Ovary (tissue), 9 donors: ENCODE measurements around the gene IGFL3. TPM values are rescaled to one million over a fixed set of nuclear protein-coding genes. Genes with fewer than 3 reads are reported as not detected.

Experiments
- DNase-seq, 5 donors: peaks; one replicate each; pipeline ENCODE4 v3.0.0-alpha.2; 2019 to 2020
- H3K27ac ChIP-seq, 2 donors: fragments of 200-600 bp; one replicate each; pipeline versions ENCODE4 v1.5.1 to v1.8.0; 2019 to 2022
- H3K27me3 ChIP-seq: fragments of 200-600 bp; one replicate; pipeline ENCODE4 v1.8.0; 2022
- H3K36me3 ChIP-seq: fragments of 200-600 bp; sonication (generic); one replicate; pipeline ENCODE4 v1.5.1; 2019
- H3K4me1 ChIP-seq: one replicate; pipeline ENCODE4 v1.8.1; 2013; ENCODE audit warnings: mild to moderate bottlenecking, moderate library complexity; ENCODE audit not compliant: insufficient read depth
- H3K4me3 ChIP-seq: fragments of 200-600 bp; sonication (generic); one replicate; pipeline ENCODE4 v1.5.1; 2017
- H3K9me3 ChIP-seq, 2 donors: fragments of 200-600 bp in 1 of 2; sonication (generic) in 1 of 2; one replicate each; pipeline versions ENCODE4 v1.5.1 to v1.8.1; 2013 to 2019; ENCODE audit warnings: mild to moderate bottlenecking in 1 of 2, moderate library complexity in 1 of 2
- CTCF ChIP-seq, 3 donors: fragments of 450-650 bp in 2 of 3; fragments of 200-600 bp in 1 of 3; IDR thresholded peaks; one replicate each; pipeline versions ENCODE4 v1.5.1 to v1.8.0; 2016 to 2022; ENCODE audit warnings: antibody characterized with exemption in 3 of 3, mild to moderate bottlenecking in 1 of 3
- EP300 ChIP-seq: sonication (generic); formaldehyde crosslinking; IDR thresholded peaks from one replicate; pipeline ENCODE4 v1.6.1; 2017; ENCODE audit warnings: antibody characterized with exemption
- POLR2A ChIP-seq: fragments of 450-650 bp; IDR thresholded peaks from one replicate; pipeline ENCODE4 v1.6.1; 2017; ENCODE audit warnings: antibody characterized with exemption, mild to moderate bottlenecking, moderate library complexity
- WGBS, 3 donors: extraction: QIAGEN DNeasy Blood & Tissue Kit in 1 of 3; methylation state at CpG; one replicate each; pipeline versions ENCODE4 v1.1.5 to v1.1.7; 2013 to 2017; 5-methylcytosine and 5-hydroxymethylcytosine counted together
- intact Hi-C, 4 donors: fragments of 100-400 bp; cut with DNase I; formaldehyde crosslinking; loops; one replicate each; pipeline versions ENCODE4 v1.11.0 to v1.15.1; 2022 to 2023
- polyA plus RNA-seq, 2 donors: library from polyadenylated mRNA; stranded (reverse); fragments of 200-250 nt in 1 of 2; fragments of 350-450 nt in 1 of 2; fragmentation: Illumina TruSeq in 1 of 2; extraction: RNeasy Lipid Tissue Mini Kit (QIAGEN cat#74804) in 1 of 2; gene quantifications; one replicate each; pipeline ENCODE4 v1.2.3, GENCODE V29; 2013 to 2014
- total RNA-seq, 7 donors: library from RNA; depleted of rRNA in 2 of 7; stranded (reverse); fragments of >200 nt in 2 of 7; fragmentation: NEBNext Ultra II Directional in 3 of 7; extraction: Animal tissue kit (Norgen Biotek cat#: 25700) in 3 of 7; gene quantifications; one replicate each; pipeline versions ENCODE4 v1.1.0 to v1.2.4, GENCODE V29; 2016 to 2023
- donor health status: DM: no; HTN: no; CAD: no; lungs with moderate emphysema.
- donor health status: DM: no; HTN: no; CAD: no.
- donor health status: Bipolar disorder and iron deficiency.
- donor health status: DM: yes; HTN: yes; CAD: no.
- donor health status: DM: no; HTN: no; CAD: no.
- donor health status: DM: yes; HTN: yes; CAD: no.

IGFL3 gene
- total and polyA plus RNA-seq, 9 donors = not detected

DNA sequence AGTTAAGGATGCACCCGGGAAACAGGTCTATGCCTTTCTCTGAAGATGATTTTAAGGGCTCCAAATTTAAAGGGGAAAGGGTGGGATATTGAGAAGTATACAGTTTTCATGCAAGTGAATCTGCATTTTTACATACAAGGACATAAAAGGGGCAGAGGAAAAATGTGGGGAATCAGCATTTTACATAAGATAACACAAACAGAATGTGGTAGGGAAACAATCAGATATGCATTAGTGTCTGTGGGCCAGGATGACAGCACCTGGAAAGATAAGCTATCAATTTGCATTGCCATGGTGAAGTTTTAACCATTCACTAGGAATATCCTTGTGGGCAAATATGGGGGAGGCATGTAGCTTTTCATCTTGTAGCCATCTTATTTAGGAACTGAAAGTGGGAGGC, 24.1 kb downstream of the IGFL3 start:
- no peak overlapping the region for H3K4me3 ChIP-seq
- WGBS, 3 donors = 48 to 66% (median 61%) methylated on average over 1 of the region's 1 CpG
- H3K4me1 ChIP-seq = no peaks in the 10 kb centered on the region
- no peak for DNase-seq
- no peak for TF ChIP-seq CTCF (IDR thresholded peaks at IDR 0.05)
- no peak for TF ChIP-seq POLR2A
- no peak for TF ChIP-seq EP300
- intact Hi-C loops = no loop called here
- no peaks in the 10 kb centered on the region for H3K9me3 ChIP-seq
- H3K36me3 ChIP-seq = no peaks in the 10 kb centered on the region
- H3K27ac ChIP-seq = no peak overlapping the region
- no peaks in the 10 kb centered on the region for H3K27me3 ChIP-seq

DNA sequence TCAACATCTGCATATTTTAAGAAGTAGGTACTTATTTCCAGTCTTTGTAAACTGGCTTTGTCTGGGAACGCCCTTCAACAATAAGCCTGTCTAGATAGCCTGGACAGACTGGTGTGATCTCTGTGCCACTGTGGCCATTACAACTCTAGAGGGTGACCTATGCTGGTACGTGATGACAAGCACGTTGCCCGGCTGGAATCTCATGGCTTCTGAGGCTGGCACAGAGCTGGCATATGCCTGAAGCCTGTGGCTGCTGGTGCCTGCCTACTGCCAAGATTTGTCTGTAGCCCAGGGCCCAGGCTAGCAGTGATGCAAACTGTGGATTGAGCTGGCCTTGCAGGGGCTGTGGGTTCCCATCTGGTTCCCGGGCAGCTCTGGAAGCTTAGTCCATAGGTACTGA, 34.0 kb downstream of the IGFL3 start:
- H3K4me3 ChIP-seq = no peak overlapping the region
- H3K27ac ChIP-seq = no peak overlapping the region
- no peak for TF ChIP-seq EP300
- no peak for TF ChIP-seq POLR2A
- TF ChIP-seq CTCF (IDR thresholded peaks at IDR 0.05) = no peak
- intact Hi-C loops = no loop called here
- H3K9me3 ChIP-seq = no peaks in the 10 kb centered on the region
- WGBS, 3 donors = 82 to 94% (median 93%) methylated on average over 5 of the region's 5 CpGs
- no peak for DNase-seq
- no peaks in the 10 kb centered on the region for H3K36me3 ChIP-seq
- no peaks in the 10 kb centered on the region for H3K4me1 ChIP-seq
- no peaks in the 10 kb centered on the region for H3K27me3 ChIP-seq

DNA sequence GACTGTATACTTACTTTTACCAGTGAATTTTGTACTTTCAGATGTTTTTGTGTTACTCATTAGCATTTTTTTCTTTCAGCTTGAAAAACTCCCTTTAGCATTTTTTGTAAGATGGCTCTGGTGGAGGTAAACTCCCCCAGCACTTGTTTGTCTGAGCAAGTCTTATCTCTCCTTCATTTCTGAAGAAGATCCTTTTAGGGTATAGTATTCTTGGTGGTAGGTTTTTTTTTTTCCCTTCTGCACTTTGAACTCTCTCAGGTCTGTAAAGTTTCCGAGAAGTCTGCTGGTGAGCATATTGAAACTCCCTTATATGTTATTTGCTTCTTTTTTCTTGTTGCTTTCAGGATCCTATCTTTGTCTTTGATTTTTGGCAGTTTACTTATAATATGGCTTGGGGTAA, 35.1 kb downstream of the IGFL3 start:
- TF ChIP-seq POLR2A (no peak), EP300 (no peak), CTCF (IDR thresholded peaks at IDR 0.05) (no peak)
- H3K4me1 ChIP-seq = no peaks in the 10 kb centered on the region
- H3K4me3 ChIP-seq = no peak overlapping the region
- WGBS, 3 donors = 86 to 93% (median 93%) methylated on average over 1 of the region's 1 CpG
- H3K27me3 ChIP-seq = no peaks in the 10 kb centered on the region
- H3K9me3 ChIP-seq = no peaks in the 10 kb centered on the region
- DNase-seq = no peak
- no peak overlapping the region for H3K27ac ChIP-seq
- H3K36me3 ChIP-seq = no peaks in the 10 kb centered on the region
- intact Hi-C loops = loop anchor here in 1 of 4 donors (10.0 kb wide), 1 partner anchor 175 kb away; no protein-coding TSS in a partner anchor

GRCh38 chr19:46088101-46088500, 36.4 kb downstream of the IGFL3 start:
- TF ChIP-seq CTCF (IDR thresholded peaks at IDR 0.05) (no peak), POLR2A (no peak), EP300 (no peak)
- DNase-seq = no peak
- 86 to 93% (median 90%) methylated on average over 2 of the region's 2 CpGs for WGBS, 3 donors
- intact Hi-C loops = loop anchor here in 1 of 4 donors (10.0 kb wide), 1 partner anchor 177 kb away; no protein-coding TSS in a partner anchor
- Histone ChIP-seq H3K4me3 (no peak overlapping the region), H3K27ac (no peak overlapping the region), H3K4me1 (no peaks in the 10 kb centered on the region), H3K27me3 (no peaks in the 10 kb centered on the region), H3K36me3 (no peaks in the 10 kb centered on the region), H3K9me3 (no peaks in the 10 kb centered on the region)
